GM12891 (cell line): Measurements from ENCODE around the gene PRADC1.
A peak's percentile ranks its signal among the peaks of the same experiment; 100 is the strongest.

Source experiments
- DNase-seq: peaks from one replicate; pipeline ENCODE4 v3.0.0; 2011; ENCODE audit warnings: low spot score; ENCODE audit not compliant: insufficient read length
- FAIRE-seq: peaks from 2 replicates; lab custom pipeline; 2011; peaks lifted over from hg19 to GRCh38; lab: Jason Lieb, UNC
- PAX5 ChIP-seq: IDR thresholded peaks from 2 replicates; pipeline ENCODE4 v1.6.1; 2011; ENCODE audit warnings: low read length, moderate library complexity, mild to moderate bottlenecking; ENCODE audit not compliant: insufficient read depth, severe bottlenecking
- POLR2A ChIP-seq: IDR thresholded peaks from 2 replicates; pipeline ENCODE4 v1.6.1; 2011; ENCODE audit warnings: low read depth, low read length, control low read depth
- POLR2AphosphoS5 ChIP-seq: IDR thresholded peaks from 2 replicates; pipeline ENCODE4 v1.6.1; 2011; ENCODE audit warnings: low read depth, low read length, control low read depth
- POU2F2 ChIP-seq: IDR thresholded peaks from 2 replicates; pipeline ENCODE4 v1.6.1; 2011; ENCODE audit warnings: low read depth, mild to moderate bottlenecking, control low read depth, low read length, moderate library complexity
- SPI1 ChIP-seq: IDR thresholded peaks from 2 replicates; pipeline ENCODE4 v1.6.1; 2011; ENCODE audit warnings: low read depth, low read length, control low read depth
- TAF1 ChIP-seq: IDR thresholded peaks from 2 replicates; pipeline ENCODE4 v1.6.1; 2011; ENCODE audit warnings: low read depth, low read length, control low read depth

The PRADC1 gene

GRCh38 chr2:73225513-73226360 is 7.3 kb downstream of the PRADC1 start:
- DNase-seq = no peak
- no peak for FAIRE-seq
- TF ChIP-seq TAF1 (no peak), POU2F2 (no peak), POLR2A (no peak), PAX5 (no peak), SPI1 (no peak), POLR2AphosphoS5 (no peak)

- FAIRE-seq = no peak
- TF ChIP-seq SPI1 (no peak), POLR2A (no peak), PAX5 (no peak), TAF1 (no peak), POU2F2 (no peak), POLR2AphosphoS5 (no peak)
- no peak for DNase-seq
Measured at GRCh38 chr2:73223821-73224220, 9.2 kb downstream of the PRADC1 start.

GRCh38 chr2:73218298-73218697 is 14.7 kb downstream of the PRADC1 start:
- FAIRE-seq = no peak
- DNase-seq = no peak
- TF ChIP-seq PAX5 = no peak
- no peak for TF ChIP-seq POU2F2
- TF ChIP-seq SPI1 = no peak
- no peak for TF ChIP-seq POLR2A
- no peak for TF ChIP-seq TAF1
- no peak for TF ChIP-seq POLR2AphosphoS5

- TF ChIP-seq TAF1 = no peak
- DNase-seq = no peak
- no peak for FAIRE-seq
Measured at GRCh38 chr2:73217826-73218225, 15.2 kb downstream of the PRADC1 start.

GRCh38 chr2:73217160-73217559 is 15.9 kb downstream of the PRADC1 start:
- no peak for TF ChIP-seq POU2F2
- TF ChIP-seq POLR2A = no peak
- TF ChIP-seq POLR2AphosphoS5 = no peak
- TF ChIP-seq SPI1 = no peak
- TF ChIP-seq TAF1 = no peak
- no peak for TF ChIP-seq PAX5
- FAIRE-seq = no peak
- no peak for DNase-seq

GRCh38 chr2:73215254-73215653 is 17.8 kb downstream of the PRADC1 start:
- TF ChIP-seq POU2F2 (no peak), POLR2A (no peak)
- DNase-seq = no peak
- no peak for FAIRE-seq

GRCh38 chr2:73214120-73215035 is 18.7 kb downstream of the PRADC1 start, which contains the start of gene SMYD5:
Gene SMYD5, plus strand, starts transcription at chr2:73214245. Its CDS starts 22 bp downstream, at chr2:73214267.
- FAIRE-seq (peak; percentile 94), DNase-seq (peak; percentile 89)
- peak; percentile 64; the same call in 1 of the 2 replicates for TF ChIP-seq POLR2A
- TF ChIP-seq SPI1 = no peak
- TF ChIP-seq TAF1 = peak; percentile 79
- peak; percentile 74; the same call in 1 of the 2 replicates for TF ChIP-seq POLR2AphosphoS5

- peak; percentile 72 for DNase-seq
- FAIRE-seq = peak; percentile 85
- TF ChIP-seq TAF1 (no peak), POU2F2 (no peak), POLR2AphosphoS5 (no peak), POLR2A (no peak), PAX5 (no peak), SPI1 (no peak)
Measured at GRCh38 chr2:73212448-73213176, 20.4 kb downstream of the PRADC1 start.

GRCh38 chr2:73212098-73212447 is 21.0 kb downstream of the PRADC1 start:
- no peak for FAIRE-seq
- TF ChIP-seq SPI1 = no peak
- TF ChIP-seq TAF1 = no peak
- TF ChIP-seq POLR2A = no peak
- TF ChIP-seq POU2F2 = no peak
- no peak for DNase-seq

- no peak for DNase-seq
- FAIRE-seq = no peak
- TF ChIP-seq PAX5 (no peak), POU2F2 (no peak), TAF1 (no peak), SPI1 (no peak), POLR2A (no peak), POLR2AphosphoS5 (no peak)
Measured at GRCh38 chr2:73210696-73211095, 22.3 kb downstream of the PRADC1 start.
